Mesenchymal stem cell (in vitro differentiated cells and primary cell): ENCODE data around the gene TEX36.

ENCODE experiments used
- DNase-seq: peaks from one replicate; pipeline ENCODE4 v3.0.0-alpha.2; 2013
- H2AFZ ChIP-seq: one replicate; pipeline ENCODE4 v1.6.1; 2013; ENCODE audit warnings: low read depth, mild to moderate bottlenecking, control low read depth, inconsistent platforms, low read length, moderate library complexity
- H2AK5ac ChIP-seq: 2 replicates; pipeline ENCODE4 v1.6.1; 2013; ENCODE audit warnings: low read length, moderate library complexity, mild to moderate bottlenecking, inconsistent platforms; ENCODE audit not compliant: severe bottlenecking
- H2BK120ac ChIP-seq: one replicate; pipeline ENCODE4 v1.6.1; 2013; ENCODE audit warnings: low read depth, mild to moderate bottlenecking, inconsistent platforms, low read length, moderate library complexity
- H2BK12ac ChIP-seq, 2 experiments: one replicate each; pipeline ENCODE4 v1.6.1; 2013; ENCODE audit warnings: inconsistent platforms in 2 of 2, low read length in 2 of 2, mild to moderate bottlenecking in 2 of 2, moderate library complexity in 2 of 2, control low read depth in 1 of 2
- H2BK15ac ChIP-seq: one replicate; pipeline ENCODE4 v1.6.1; 2013; ENCODE audit warnings: mild to moderate bottlenecking, low read depth, inconsistent platforms; ENCODE audit not compliant: poor library complexity, severe bottlenecking
- H2BK5ac ChIP-seq: 2 replicates; pipeline ENCODE4 v1.6.1; 2013; ENCODE audit warnings: low read depth, mild to moderate bottlenecking, low read length, control low read depth, inconsistent platforms; ENCODE audit not compliant: poor library complexity, severe bottlenecking
- H3K14ac ChIP-seq, 2 experiments: one replicate each; pipeline ENCODE4 v1.6.1; 2013; ENCODE audit warnings: inconsistent platforms in 2 of 2, low read length in 2 of 2, control low read depth in 1 of 2, mild to moderate bottlenecking in 1 of 2, moderate library complexity in 1 of 2
- H3K18ac ChIP-seq, 2 experiments: one replicate each; pipeline ENCODE4 v1.6.1; 2013; ENCODE audit warnings: inconsistent platforms in 2 of 2, low read length in 2 of 2, control low read depth in 1 of 2, low read depth in 1 of 2, mild to moderate bottlenecking in 1 of 2
- H3K23ac ChIP-seq, 2 experiments: one replicate each; pipeline ENCODE4 v1.6.1; 2013; ENCODE audit warnings: inconsistent platforms in 2 of 2, low read length in 2 of 2, mild to moderate bottlenecking in 2 of 2, moderate library complexity in 2 of 2, control low read depth in 1 of 2
- H3K27ac ChIP-seq: 2 replicates; pipeline ENCODE4 v1.5.1; 2013; ENCODE audit warnings: mild to moderate bottlenecking, moderate library complexity, low read length, control low read depth, inconsistent platforms; ENCODE audit not compliant: poor library complexity, severe bottlenecking
- H3K27me3 ChIP-seq, 2 experiments: 2 replicates each; pipeline versions ENCODE4 v1.6.1 to v1.7.0; 2013; ENCODE audit warnings: low read length in 2 of 2, mild to moderate bottlenecking in 2 of 2, moderate library complexity in 2 of 2, control low read depth in 1 of 2, inconsistent platforms in 1 of 2; ENCODE audit not compliant: control insufficient read depth in 1 of 2, insufficient read depth in 1 of 2
- H3K36me3 ChIP-seq, 2 experiments: 2 replicates each; pipeline versions ENCODE4 v1.6.1 to v1.7.0; 2013; ENCODE audit warnings: low read length in 2 of 2, control low read depth in 1 of 2, inconsistent platforms in 1 of 2, low read depth in 1 of 2, mild to moderate bottlenecking in 1 of 2; ENCODE audit not compliant: insufficient read depth in 2 of 2, control insufficient read depth in 1 of 2
- H3K4ac ChIP-seq, 2 experiments: one replicate each; pipeline ENCODE4 v1.6.1; 2013; ENCODE audit warnings: inconsistent platforms in 2 of 2, low read length in 2 of 2, mild to moderate bottlenecking in 2 of 2, moderate library complexity in 2 of 2, control low read depth in 1 of 2, low read depth in 1 of 2
- H3K4me1 ChIP-seq: 2 replicates; pipeline ENCODE4 v1.6.1; 2013; ENCODE audit warnings: low read depth, low read length, control low read depth; ENCODE audit not compliant: control insufficient read depth, insufficient read depth
- H3K4me2 ChIP-seq: 2 replicates; pipeline ENCODE4 v1.6.1; 2013; ENCODE audit warnings: low read length, mild to moderate bottlenecking, inconsistent platforms; ENCODE audit not compliant: poor library complexity, severe bottlenecking
- H3K4me3 ChIP-seq, 2 experiments: 2 replicates each; pipeline versions ENCODE4 v1.5.1 to v1.7.0; 2013; ENCODE audit warnings: low read length in 2 of 2, mild to moderate bottlenecking in 2 of 2, control low read depth in 1 of 2, low read depth in 1 of 2; ENCODE audit not compliant: insufficient read depth in 1 of 2
- H3K79me1 ChIP-seq: replicated peaks from 2 replicates; pipeline ENCODE4 v1.6.1; 2013; ENCODE audit warnings: mild to moderate bottlenecking, control low read depth, low read length, inconsistent platforms; ENCODE audit not compliant: poor library complexity, severe bottlenecking
- H3K9ac ChIP-seq: 2 replicates; pipeline ENCODE4 v1.7.0; 2013; ENCODE audit warnings: mild to moderate bottlenecking, low read length, moderate library complexity
- H3K9me3 ChIP-seq: 2 replicates; pipeline ENCODE4 v1.7.0; 2013; ENCODE audit warnings: mild to moderate bottlenecking, low read length; ENCODE audit not compliant: control insufficient read depth
- H4K8ac ChIP-seq: one replicate; pipeline ENCODE4 v1.6.1; 2013; ENCODE audit warnings: inconsistent platforms, mild to moderate bottlenecking, low read length, moderate library complexity
- H4K91ac ChIP-seq: one replicate; pipeline ENCODE4 v1.6.1; 2013; ENCODE audit warnings: mild to moderate bottlenecking, low read length, inconsistent platforms
- WGBS: methylation state at CpG from one replicate; pipeline ENCODE4 v1.1.7; 2013; ENCODE audit warnings: mixed read lengths; 5-methylcytosine and 5-hydroxymethylcytosine counted together

Gene TEX36

GRCh38 chr10:125607689-125608290, 75.2 kb downstream of the TEX36 start:
- Histone ChIP-seq H4K8ac (no peak overlapping the region), H3K4me3 (no peak overlapping the region), H4K91ac (no peak overlapping the region), H2BK120ac (no peak overlapping the region), H2BK15ac (no peak overlapping the region), H2AK5ac (no peak overlapping the region), H3K23ac (no peak overlapping the region), H3K27me3 (no peaks in the 10 kb centered on the region), H3K4me1 (no peaks in the 10 kb centered on the region), H2BK5ac (no peak overlapping the region), H3K18ac (no peak overlapping the region), H3K36me3 (no peaks in the 10 kb centered on the region), H3K79me1 (no peaks in the 10 kb centered on the region), H3K14ac (no peak overlapping the region), H3K27ac (no peak overlapping the region), H3K4ac (no peak overlapping the region), H3K4me2 (no peak overlapping the region), H2AFZ (no peak overlapping the region), H3K9me3 (no peaks in the 10 kb centered on the region), H3K9ac (no peak overlapping the region), H2BK12ac (no peak overlapping the region)
- WGBS = 75% methylated on average over 7 of the region's 7 CpGs
- no peak for DNase-seq

- no peak overlapping the region for H2BK12ac ChIP-seq
- 79% methylated on average over 8 of the region's 9 CpGs for WGBS
These were observed 76.5 kb downstream of the TEX36 start for GRCh38 chr10:125606414-125607010.

More at GRCh38 chr10:125606414-125607010, 76.5 kb downstream of the TEX36 start:
- no peak overlapping the region for H2AK5ac ChIP-seq
- H3K27ac ChIP-seq = no peak overlapping the region
- H3K14ac ChIP-seq = no peak overlapping the region
- no peak overlapping the region for H2BK120ac ChIP-seq
- no peaks in the 10 kb centered on the region for H3K79me1 ChIP-seq
- no peak overlapping the region for H3K4me3 ChIP-seq
- no peak overlapping the region for H4K91ac ChIP-seq
- no peak overlapping the region for H2BK5ac ChIP-seq
- no peak overlapping the region for H3K9ac ChIP-seq
- no peaks in the 10 kb centered on the region for H3K36me3 ChIP-seq
- DNase-seq = no peak
- no peak overlapping the region for H3K23ac ChIP-seq
- H4K8ac ChIP-seq = no peak overlapping the region
- H3K9me3 ChIP-seq = no peaks in the 10 kb centered on the region
- H3K4me1 ChIP-seq = no peaks in the 10 kb centered on the region
- H3K18ac ChIP-seq = no peak overlapping the region
- no peak overlapping the region for H3K4ac ChIP-seq
- H3K4me2 ChIP-seq = no peak overlapping the region
- H3K27me3 ChIP-seq = no peaks in the 10 kb centered on the region
- H2BK15ac ChIP-seq = no peak overlapping the region
- H2AFZ ChIP-seq = no peak overlapping the region
